Right forelimb (tissue), 1 donor: ENCODE measurements around the gene KYAT1.
"Not testable (repeated sequence)": the region's sequence is repeated elsewhere in the genome, so short reads cannot be mapped to it uniquely, and the experiment has no call there.

Experiments used
- DNase-seq: peaks from one replicate; pipeline ENCODE4 v3.0.0-alpha.2; 2018

KYAT1 gene

DNA sequence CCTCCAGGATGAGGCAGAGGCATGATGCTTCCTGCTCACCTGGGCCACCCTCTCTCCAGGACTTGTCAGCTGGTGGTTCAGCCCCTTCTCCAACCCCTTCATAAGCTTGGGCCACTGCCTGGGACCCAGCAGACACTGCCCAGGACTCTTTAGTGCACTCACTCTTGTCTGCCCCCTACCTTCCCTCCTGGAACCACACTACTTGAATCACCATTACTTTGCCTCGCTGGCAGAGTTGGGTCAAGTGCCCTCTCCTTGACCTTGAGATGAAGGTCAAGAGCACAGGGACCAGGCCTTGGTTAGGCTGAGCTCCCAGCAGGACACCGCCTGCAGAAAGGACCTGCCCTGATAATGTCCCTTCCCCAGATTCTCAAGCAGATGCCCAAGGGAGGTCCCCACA, 71.9 kb downstream of the KYAT1 start:
- DNase-seq, result no peak

DNA sequence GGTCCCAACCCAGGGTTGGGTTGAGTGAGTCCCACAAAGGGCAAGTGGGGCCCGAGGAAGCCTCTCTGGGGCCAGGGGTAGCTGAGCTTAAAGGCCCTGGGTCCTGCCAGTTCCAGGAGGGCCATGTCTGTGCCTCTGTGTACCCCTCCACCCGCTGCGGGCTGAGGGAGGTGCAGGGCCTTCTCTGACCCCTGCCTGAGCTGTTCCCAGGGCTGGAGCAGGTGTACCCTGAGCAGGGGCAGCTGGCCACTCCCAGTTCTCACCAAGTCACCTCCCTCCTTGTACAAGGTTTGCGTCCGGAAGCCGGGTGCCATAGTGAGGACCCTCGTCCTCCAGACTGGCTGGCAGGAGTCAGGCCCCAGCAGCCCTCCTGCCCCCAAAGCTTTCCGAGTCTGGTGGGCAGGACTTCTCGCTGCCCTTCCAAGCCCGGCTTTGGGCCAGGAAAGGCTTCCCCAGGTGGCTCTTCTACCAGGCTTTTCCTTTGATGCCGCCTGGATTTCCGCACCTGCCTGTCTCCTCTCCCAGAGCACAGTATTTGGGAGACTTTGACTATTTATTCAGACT, 72.6 kb downstream of the KYAT1 start:
- no peak for DNase-seq

DNA sequence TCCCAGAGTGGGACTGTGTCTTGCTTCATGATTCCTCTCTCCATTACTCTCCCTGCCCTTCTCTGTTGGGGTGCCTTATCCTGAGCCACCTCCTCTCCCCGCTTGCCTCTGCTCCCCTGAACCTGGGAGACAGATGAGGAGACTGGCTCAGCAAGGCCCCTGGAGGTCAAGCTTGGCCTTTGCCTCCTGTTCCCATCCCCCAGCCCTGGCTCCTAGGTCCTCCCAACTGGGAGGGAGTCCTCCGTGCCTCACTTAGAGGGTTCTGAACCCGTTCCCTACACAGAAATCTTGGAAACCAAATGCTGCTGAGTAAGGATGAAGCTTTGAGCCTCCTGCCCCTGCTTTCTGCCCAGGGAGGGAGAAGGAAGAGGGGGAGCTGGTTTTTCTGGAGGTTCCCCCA, 73.2 kb downstream of the KYAT1 start:
- no peak for DNase-seq

DNA sequence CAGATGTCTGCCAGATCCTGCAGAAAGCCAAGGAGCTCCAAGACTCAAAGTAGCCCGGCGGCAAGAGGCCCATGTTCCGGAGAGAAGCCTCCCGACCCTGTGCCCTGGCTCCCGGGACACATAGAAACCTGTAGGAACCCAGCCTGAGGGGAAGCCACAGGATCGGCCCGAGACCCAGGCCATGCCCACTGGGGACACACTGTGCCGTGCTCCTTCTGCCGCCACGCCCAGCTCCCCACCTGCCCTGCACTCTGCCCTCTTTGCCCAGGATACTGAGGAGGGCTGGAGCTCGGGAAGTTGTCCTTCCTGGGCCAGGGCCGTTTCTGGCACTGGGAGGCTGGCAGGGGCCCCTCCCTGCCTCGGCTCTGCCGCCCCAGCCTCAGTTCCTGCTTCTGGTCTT, 73.9 kb downstream of the KYAT1 start:
- DNase-seq, result no peak

DNA sequence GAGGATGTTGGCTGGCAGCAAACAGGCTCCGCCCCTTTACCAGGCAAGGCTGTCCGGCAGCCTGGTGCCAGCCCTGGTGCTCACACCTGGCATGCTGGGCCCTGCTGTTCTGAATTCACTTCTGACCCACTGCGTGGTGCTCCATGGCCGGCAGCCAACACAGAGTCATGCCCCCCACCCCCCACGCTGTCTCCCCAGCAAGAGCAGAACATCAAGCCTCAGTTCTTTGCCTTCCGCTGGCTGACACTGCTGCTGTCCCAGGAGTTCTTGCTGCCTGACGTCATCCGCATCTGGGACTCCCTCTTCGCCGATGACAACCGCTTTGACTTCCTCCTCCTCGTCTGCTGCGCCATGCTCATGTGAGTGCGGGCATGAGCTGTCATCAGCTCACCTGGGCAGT, 76.1 kb downstream of the KYAT1 start:
- DNase-seq, result no peak

DNA sequence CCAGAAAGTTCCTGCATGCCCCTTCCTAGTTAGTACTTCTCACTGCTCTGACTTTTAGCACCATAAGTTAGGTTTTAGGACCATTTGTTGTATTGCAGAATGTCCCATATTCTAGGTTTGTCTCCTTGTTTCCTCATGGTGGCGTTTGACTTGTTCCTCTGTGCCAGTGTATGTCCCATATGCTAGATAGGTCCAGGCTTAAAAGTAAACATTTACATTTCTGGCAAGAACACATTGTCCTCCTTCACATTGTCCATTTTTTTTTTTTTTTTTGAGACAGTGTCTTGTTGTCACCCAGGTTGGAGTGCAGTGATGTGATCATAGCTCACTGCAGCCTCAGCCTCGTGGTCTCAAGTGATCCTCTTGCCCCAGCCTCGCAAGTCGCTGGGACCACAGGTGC, 79.3 kb downstream of the KYAT1 start:
- no peak for DNase-seq

DNA sequence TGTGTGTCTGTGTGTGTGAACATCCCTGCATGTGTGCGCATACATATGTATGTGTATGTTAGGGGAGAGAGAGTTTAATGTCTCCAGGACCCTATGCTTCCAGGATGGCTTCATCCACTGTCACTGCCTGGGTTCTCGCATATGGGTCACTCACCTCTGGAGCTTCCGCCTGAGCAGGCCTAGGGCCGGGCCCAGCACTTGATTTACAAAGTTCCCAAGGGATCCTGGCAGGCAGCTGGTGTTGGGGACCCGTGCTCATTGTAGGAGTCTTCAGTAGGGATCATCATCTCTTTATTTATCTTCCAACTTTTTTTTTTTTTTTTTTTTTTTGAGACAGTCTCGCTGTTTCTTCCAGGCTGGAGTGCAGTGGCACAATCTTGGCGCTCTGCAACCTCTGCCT, 81.7 kb downstream of the KYAT1 start:
- no peak for DNase-seq

DNA sequence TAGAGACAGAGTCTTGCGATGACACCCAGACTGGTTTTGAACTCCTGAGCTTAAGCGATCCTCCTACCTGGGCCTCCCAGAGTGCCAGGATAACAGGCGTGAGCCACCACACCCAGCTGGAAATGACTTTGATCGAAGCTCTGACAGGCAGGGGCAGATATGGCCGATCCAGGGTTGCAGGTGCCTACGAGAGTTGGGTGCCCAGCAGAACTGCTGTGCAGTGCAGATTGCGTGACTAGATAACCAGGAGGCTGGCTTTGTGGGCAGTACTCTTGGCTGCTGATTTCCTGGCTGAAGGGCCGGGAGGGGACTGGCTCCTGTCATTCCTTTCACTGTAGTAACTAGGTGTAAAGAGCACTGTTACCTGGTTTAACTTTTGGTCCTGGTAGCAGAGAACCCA, 82.9 kb downstream of the KYAT1 start:
- DNase-seq, result no peak

DNA sequence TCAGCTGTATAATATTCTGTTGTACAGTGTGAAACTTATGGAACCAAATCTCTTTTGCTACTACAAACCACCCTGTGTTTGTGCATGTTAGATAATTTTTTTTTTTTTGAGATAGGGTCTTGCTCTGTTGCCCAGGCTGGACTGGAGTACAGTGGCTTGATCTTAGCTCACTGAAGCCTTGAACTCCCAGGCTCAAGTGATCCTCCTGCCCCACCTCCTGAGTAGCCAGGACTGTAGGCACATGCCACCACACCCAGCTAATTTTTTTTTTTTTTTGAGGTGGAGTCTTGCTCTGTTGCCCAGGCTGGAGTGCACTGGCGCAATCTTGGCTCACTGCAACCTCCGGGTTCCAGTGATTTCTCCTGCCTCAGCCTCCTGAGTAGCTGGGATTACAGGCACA, 86.8 kb downstream of the KYAT1 start:
- not testable (repeated sequence) for DNase-seq

DNA sequence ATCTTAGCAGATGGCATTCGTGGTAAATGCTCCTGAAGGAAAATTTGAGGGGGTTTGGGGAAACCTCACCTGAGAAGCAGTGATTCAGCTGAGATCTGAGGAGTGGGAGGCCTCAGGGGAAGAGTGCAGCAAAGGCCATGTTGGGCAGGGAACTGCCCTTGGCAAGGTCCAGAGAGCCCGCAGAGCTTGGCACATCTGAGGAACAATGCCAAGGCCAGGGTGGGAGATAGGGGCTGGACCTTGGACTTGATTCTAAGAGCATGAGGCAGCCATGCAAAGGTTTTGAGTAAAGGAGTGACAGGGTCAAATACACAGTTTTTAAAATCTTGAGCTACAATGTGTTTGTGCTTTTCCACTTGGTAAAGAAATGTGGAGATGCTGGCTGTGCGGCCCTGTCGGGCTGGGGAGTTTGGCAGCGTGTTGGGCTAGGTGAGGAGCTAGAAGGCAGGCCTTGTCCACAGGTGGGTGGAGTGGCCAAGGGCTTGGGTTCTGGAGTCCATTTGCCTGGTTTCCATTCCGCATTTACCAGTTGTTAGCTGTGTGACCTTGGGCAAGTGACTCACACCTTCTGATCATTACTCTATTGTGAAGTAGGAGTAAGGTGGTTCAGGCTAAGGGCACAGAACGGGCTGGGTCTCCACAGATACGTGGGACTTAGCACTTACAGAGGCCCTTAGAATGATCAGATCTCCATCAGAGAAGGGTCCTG, 88.6 kb downstream of the KYAT1 start:
- no peak for DNase-seq

DNA sequence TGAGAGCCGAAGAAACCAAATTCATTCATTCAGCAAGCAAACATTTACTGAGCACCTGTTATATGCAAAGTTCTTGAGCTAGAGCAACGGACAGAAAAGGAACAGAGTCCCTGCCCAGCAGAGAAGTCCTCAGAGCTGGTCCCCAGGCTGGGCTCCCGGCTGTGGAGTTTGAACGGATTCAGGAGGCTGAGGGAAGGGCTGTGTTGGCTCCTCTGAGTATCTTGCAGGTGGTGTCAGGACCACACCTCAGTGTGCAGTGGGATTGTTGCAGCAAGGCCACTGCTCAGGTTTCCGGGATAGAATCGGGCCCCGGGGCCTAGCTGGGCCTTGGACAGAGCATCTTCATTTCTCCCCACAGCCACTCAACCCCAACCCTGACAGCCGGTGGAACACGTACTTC, 89.6 kb downstream of the KYAT1 start:
- DNase-seq, result no peak

DNA sequence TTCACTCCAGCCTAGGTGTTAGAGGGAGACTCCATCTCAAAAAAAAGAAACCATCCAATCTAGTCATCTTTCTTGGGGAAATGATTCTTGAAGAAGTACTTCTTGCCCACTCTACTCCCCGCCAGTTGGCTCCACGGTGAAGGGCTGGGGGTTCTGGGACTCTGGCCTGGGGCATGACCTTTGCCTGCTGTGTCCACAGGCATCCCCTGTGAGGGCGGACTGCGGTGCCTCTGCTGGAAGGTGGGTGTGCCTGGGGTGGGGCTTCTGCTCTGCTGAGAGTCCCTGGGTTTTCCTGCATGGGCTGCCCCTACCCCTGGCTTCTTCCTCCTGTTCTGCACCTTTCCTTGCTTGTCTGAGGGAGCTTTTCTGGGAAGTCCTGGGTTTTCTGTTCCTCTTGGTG, 91.2 kb downstream of the KYAT1 start:
- no peak for DNase-seq

DNA sequence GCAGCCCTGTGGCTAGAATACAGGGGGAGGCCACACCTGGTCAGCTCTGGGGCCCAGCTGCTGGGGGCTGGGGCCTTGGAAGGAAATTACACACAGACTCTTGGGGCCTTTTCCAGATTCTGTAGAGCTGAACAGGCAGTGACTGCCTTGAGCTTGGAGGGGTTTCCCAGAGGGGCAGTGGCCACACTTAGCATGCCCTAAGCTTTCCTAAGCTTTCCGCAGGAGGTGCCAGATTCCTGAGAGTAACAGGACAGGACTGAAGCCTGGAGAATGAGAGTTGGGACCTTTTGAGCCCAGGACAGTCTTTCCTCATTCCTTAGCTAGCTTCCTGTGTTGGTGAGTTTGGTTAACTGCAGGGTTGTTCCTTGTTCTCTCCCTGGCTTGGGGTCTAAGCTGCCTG, 93.3 kb downstream of the KYAT1 start:
- DNase-seq, result no peak

DNA sequence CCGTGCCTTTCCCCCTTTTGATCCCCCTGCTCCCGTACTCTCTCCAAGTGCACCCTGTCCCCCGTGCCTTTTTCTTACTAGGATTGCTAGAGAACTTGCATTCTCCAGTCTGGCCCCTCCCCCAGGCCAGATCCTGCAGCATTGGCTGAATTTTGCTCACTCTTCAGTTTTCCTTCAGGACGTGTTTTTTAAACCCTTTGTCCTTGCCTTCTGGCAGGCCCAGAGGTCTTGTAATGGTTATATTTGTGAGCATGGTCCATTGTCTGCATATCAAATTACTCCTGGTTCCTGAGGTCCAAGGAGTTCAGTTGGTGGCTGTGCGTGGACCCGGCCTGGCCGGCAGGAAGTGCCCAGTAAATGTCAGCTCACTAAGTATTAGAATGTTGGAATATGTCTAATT, 94.1 kb downstream of the KYAT1 start:
- no peak for DNase-seq

DNA sequence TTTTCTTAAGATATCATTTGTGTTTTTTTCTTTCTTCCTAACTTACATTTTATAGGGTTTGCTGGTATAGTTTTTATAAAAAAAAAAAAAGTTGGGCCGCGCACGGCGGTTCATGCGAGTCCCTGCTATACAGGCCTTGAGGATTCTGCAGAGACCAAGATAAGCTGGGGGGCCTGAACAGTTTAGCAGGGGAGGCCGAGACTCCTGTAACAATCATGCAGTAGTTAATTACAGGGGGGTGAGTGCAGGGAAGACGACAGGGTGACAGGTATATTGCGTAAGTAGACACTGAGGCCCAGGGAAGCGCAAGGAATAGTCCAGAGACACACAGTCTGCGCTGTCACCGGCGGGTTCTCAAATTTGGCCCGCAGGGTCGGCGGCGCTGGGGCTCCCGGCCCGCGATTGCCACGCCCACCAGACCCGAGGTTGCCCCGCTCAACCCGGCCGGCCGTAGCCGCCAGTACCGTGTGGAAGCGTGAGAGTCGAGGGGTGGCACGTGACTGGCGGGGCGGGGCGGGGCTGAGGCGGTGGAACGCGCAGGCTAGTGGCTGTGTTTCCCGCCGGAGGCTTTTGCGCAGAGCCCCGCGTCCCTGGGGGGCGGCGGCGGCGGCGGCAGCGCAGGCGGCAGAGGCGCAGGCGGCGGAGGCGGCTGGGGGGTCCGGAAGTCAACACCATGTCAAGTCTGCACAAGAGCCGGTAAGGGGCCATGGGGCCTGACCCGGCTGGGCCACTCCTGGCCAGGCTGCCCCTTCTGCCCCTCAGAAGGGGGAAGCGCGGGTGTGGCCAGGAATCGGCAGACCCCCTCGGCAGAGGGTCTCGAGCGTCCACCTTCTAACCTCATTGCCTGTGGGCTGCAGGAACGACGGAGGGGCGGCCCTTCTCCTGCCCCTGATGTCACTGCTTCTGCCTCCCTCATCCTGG, 94.8 kb downstream of the KYAT1 start, which contains the start of gene TBC1D13:
Gene TBC1D13, plus strand, starts transcription at position 573 of the 921 bp plus-strand sequence. Its CDS starts 101 bp downstream, at position 674.
- DNase-seq, result peak; percentile 93

DNA sequence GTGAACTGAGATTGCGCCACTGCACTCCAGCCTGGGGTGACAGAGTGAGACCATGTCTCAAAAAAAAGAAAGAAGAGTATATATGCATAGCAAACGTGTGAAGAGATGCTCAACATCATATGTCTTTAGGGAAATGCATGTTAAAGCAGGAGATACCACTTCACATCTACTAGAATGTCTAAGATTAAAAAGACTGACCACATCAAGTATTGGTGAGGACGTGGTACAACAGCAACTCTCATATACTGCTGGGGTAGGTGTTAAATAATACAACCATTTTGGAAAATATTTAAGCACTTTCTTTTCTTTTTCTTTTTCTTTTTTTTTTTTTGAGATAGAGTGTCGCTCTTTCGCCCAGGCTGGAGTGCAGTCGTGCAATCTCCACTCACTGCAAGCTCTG, 96.3 kb downstream of the KYAT1 start:
- no peak for DNase-seq
